GM21528 (cell line): Measurements from ENCODE around the gene FNIP1.
"Not testable (repeated sequence)": the region's sequence is repeated elsewhere in the genome, so short reads cannot be mapped to it uniquely, and the experiment has no call there.

Experiments
- ATAC-seq: cut with Tn5 transposase; IDR thresholded peaks from one replicate; pipeline ENCODE4 v1.9.1; 2021; ENCODE audit warnings: mild to moderate bottlenecking, moderate library complexity; ENCODE audit not compliant: unreplicated experiment, low FRiP score

Gene FNIP1

DNA sequence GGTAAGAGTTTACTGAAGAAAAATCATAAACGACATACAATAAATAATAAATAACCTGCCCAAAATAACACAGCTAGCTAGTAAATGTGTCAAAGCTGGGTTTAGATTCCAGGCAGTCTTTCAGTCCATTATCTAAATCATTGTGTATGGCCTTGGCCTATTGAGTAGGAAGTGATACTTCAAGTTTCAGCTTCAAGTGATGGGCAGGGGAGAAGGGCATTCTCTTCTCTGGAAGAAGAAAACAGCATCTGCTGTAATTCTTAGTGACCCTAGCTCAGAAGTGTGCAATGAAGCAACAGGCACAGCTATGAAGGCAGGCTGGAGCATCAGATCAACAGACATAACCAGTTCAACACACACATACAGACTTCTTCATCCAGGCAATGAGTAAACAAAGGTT, 42.5 kb downstream of the FNIP1 start:
- no peak for ATAC-seq

DNA sequence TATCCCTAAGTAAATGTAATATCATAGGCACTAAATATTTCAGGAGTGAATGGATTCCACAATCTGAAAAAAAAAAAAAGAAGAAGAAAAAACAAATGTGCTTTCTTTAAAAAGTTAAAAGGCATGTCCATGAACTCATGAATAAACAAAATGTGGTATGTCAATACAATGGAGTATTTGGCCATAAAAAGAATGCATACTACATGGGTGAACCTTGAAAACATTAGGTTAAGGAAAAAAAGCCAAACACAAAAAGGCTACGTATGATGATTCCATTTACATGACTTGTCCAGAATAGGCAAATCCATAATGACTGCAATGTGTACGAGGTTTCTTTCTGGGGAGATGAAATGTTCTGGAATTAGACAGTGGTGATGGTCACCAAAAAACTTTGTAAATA, 45.3 kb downstream of the FNIP1 start:
- no peak for ATAC-seq

DNA sequence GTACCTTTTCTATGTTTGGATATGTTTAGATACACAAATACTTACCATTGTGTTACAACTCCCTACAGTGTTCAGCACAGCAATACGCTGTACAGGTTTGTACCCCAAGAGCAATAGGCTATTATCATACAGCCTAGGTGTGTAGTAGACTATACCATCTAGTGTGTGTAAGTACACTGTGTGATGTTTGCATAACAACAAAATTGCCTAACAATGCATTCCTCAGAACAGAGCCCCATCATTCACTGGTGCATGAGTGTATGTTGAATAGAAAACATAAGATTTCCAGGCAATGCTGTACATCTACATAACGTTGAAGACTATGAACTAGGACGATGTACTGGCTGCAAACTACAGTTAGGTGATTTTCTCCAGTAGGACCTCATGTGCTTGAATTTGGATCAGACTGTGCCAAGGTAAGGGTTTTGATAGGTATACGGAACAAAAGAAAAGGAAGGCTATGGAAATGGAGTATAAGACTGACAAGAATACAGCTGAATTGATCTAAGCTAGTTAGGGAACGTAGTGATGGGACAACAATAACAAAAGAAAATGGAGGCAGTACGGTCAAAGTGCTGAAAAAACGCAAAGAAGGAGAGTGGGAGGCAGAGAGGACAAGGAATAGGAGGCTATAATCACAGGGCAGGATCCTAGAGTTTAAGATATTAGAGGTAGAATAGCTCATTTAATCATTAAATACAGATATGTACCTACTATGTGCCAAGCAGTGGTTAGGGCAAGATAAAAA, 46.9 kb downstream of the FNIP1 start:
- no peak for ATAC-seq

DNA sequence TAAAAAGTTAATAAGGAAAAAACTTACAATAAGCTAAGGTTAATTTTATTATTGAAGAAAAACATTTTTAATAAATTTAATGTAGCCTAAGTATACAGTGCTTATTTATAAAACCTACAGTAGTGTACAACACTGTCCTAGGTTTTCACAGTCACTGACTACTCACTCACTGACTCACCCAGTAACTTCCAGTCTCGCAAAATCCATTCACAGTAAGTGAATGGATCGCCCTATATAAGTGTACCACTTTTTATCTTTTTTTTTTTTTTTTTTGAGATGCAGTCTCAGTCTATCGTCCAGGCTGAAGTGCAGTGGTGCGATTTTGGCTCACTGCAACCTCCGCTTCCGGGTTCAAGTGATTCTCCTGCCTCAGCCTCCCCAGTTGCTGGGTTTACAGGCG, 47.7 kb downstream of the FNIP1 start:
- ATAC-seq, result no peak

DNA sequence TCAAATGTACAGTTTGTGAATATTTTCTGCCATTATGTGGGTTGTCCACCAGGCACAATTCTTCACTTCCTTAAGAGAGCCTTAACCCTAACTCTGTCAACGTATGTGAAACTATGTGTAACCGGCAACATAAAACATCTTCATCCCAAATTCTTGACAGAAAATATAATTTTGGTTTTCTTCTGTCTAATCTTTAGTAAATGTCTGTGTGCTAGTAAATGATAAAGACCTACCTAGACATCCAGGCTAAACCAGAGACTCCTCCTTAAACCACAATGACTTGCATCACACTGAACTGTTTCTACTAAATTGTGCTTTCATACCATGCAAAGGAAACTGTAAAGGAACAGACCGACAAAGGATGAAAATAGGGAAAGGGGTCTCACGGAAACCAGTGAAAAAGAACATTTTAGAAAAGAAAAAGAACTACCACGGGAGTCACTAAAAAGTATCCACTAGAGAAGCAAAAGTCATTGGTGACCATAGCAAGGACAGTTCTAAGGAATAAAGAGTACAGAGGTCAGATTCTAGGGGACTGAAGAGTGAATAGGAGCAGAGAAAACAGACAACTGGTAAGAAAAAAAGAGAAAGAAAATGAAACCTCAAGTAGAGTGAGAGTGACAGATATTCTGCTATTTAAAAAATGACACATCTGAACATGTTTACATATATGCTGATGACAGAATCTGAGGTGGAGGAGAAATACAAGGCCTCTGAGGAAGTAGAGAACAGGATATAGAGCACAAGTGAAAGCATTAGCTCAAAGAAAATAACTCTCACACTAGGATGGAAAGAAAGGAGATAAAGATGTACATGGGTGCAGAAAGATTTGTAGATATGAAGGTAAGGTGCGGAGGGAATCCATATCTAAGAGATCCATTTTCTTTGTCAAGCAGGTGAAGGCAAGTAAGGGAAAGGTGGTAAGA, 49.4 kb downstream of the FNIP1 start:
- ATAC-seq, result peak; percentile 75

DNA sequence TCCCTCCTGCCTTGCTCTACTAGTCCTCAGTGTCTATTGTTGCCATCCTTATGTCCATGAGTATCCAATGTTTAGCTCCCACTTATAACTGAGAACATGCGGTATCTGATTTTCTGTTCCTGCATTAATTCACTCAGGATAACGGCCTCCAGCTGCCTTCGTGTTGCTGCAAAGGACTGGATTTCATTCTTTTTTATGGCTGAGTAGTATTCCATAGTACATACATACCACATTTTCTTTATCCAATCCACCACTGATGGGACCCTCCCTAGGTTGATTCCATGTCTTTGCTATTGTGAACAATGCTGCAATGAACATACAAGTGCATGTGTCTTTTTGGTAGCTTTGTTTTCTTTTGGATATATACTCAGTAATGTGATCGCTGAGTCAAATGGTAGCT, 50.4 kb downstream of the FNIP1 start:
- ATAC-seq, result no peak

DNA sequence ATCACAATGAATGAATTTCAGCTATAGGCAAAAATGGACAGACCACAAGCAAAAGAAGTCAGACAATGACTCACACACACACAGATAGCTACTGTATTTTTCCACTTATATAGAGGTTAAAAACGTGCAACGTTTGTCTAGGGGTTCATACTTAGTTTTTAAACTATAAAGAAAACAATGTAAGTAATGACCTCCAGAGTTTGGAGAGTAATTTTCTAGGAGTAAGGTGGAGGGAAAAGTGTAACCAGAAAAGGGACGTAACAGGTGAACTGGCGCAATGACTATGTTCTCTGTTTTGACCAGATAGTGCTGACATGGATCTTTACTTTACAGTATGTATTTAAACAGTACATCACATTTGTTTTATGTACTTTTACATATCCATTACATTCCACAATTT, 51.1 kb downstream of the FNIP1 start:
- no peak for ATAC-seq

DNA sequence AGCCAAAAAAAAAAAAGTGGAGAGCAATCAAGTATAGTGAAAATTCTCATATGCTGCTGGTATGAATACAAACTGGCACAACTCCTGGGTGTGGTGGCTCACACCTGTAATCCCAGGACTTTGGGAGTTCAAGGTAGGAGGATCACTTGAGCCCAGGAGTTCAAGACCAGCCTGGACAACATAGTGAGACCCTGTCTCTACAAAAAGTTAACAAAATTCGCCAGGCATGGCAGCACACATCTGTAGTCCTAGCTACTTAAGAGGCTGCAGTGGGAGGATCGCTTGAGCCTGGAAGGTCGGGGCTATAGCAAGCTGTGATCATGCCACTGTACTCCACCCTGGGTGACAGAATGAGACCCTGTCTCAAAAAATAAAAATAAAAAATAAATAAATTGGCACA, 51.7 kb downstream of the FNIP1 start:
- ATAC-seq, result no peak

DNA sequence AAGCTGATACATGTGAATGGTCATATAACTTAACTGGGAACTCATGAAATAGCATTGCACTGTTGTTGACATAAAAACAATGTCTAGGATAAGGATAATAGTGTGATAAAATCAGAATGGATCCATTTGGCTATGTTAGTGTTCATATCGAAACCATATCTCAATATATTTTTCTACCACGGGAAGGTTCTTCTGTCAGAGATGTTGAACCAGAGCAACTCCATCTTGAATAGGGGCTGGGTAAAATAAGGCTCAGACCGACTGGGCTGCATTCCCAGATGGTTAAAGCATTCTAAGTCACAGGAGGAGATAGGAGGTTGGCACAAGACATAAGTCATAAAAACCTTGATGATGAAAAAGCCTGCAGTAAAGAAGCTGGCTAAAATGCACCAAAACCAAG, 56.3 kb downstream of the FNIP1 start:
- no peak for ATAC-seq

DNA sequence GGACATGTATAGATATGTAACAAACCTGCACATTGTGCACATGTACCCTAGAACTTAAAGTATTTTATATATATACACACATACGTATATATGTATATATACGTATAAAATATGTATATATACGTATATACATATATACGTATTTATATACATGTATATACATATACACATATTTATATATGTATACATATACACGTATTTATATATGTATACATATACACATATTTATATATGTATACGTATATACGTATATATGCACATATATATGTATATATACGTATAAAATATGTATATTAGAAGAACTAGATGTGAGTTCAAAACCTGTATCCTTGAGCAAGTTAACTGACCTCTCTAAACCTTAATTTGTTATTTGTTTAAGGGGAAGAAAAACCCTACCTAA, 61.4 kb downstream of the FNIP1 start:
- no peak for ATAC-seq

DNA sequence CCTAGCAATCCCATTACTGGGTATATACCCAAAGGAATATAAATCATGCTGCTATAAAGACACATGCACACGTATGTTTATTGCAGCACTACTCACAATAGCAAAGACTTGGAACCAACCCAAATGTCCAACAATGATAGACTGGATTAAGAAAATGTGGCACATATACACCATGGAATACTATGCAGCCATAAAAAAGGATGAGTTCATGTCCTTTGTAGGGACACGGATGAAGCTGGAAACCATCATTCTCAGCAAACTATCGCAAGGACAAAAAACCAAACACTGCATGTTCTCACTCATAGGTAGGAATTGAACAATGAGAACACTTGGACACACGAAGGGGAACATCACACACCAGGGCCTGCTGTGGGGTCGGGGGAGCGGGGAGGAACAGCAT, 61.9 kb downstream of the FNIP1 start:
- ATAC-seq, result not testable (repeated sequence)

DNA sequence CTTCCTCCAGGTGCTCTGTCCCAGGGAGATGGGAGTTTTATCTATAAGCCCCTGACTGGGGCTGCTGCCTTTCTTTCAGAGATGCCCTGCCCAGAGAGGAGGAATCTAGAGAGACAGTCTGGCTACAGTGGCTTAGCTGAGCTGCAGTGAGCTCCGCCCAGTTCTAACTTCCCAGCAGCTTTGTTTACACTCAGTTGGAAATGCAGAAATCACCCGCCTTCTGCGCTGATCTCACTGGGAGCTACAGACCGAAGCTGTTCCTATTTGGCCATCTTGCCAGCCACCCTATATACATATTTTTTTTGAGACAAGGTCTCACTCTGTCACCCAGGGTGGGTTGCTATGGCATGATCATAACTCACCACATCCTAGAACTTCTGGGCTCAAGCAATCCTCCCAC, 67.5 kb downstream of the FNIP1 start:
- ATAC-seq, result not testable (repeated sequence)

DNA sequence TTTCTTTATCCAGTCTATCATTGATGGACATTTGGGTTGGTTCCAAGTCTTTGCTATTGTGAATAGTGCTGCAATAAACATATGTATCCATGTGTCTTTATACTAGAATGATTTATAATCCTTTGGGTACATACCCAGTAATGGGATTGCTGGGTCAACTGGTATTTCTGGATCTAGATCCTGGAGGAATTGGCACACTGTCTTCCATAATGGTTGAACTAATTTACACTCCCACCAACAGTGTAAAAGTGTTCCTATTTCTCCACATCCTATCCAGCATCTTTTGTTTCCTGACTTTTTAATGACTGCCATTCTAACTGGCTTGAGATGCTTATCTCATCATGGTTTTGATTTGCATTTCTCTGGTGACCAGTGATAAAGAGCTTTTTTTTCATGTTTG, 72.7 kb downstream of the FNIP1 start:
- not testable (repeated sequence) for ATAC-seq

DNA sequence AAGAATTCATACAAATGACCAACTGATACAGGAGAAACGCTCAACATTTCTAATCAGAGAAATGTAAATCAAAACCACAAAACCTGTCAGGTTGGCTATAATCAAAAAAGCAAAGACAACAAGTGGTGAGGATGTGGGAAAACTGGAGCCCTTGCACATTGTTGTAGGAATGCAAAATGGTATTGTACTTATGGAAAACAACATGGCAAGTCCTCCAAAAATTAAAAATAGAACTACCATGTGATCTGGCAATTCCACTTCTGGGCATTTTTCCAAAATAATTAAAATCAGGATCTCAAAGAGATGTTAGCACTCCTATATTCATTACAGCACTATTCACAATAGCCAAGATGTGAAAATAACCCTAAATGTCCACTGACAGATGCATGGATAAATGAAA, 76.1 kb downstream of the FNIP1 start:
- no peak for ATAC-seq

DNA sequence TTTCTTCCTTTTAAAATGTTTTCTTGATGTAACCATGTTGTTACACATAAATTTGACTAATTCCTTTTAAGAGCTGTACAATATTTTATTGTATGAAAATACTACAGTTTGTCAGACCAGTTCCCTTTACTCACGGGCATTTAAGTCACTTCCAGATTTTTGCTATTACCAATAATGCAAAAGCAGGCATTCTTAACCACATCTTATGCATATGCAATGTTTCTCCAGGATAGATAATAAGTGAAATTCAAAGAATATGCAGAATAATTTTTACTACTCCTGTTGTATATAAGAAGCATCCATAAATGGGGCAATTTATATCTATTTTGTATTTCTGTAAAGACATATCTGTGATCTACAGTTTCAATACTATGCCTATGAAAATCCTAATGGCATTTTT, 77.3 kb downstream of the FNIP1 start:
- ATAC-seq, result no peak

DNA sequence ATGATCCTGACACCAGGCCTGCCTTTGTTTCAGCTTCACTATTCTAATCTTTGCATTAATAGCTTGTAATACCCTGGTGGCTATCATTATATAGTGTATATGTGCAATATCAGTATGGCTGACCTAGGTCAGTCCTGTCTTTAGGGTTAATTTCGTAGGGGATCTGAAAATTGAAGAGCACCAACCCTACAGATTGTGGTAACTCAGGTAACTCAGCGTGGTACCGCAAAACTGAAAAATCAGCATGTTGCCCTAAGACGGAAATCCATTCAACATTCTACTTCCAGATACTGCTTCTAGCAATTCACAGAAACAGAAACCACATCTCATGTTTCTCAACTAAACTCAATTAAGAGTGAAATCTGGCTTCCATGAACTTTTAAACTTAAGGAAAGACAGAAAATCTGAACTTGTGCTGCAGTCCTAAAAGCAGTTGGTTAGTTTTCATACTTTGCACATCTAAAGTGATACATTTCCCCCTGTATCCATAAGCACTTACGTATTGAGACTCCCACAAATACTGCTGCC, 78.3 kb downstream of the FNIP1 start:
- no peak for ATAC-seq

DNA sequence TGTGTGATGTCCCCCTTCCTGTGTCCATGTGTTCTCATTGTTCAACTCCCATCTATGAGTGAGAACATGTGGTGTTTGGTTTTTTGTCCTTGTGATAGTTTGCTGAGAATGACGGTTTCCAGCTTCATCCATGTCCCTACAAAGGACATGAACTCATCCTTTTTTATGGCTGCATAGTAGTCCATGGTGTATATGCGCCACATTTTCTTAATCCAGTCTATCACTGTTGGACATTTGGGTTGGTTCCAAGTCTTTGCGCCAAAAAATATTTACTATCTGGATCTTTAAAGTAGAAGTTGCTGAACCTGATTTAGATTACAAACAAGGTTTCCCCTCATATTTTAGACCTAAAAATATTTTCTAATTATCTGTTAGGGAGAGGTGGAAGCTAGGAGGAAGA, 79.7 kb downstream of the FNIP1 start:
- ATAC-seq, result not testable (repeated sequence)

DNA sequence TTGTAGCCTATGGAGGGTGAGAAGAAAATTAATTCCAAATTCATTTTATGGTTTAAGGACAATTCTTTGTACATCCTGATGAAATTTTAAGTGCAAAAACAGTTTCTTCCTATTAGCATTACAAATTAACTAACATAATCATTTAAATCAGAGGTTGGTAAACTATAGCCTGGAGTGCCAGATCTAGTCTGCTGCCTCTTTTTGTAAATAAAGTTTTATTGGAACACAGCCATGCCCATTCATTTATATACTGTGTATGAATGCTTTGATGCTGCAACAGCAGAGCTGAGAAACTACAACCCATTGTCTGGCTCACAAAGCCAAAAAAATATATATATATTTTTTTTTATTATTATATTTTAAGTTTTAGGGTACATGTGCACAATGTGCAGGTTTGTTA, 80.2 kb downstream of the FNIP1 start:
- no peak for ATAC-seq

DNA sequence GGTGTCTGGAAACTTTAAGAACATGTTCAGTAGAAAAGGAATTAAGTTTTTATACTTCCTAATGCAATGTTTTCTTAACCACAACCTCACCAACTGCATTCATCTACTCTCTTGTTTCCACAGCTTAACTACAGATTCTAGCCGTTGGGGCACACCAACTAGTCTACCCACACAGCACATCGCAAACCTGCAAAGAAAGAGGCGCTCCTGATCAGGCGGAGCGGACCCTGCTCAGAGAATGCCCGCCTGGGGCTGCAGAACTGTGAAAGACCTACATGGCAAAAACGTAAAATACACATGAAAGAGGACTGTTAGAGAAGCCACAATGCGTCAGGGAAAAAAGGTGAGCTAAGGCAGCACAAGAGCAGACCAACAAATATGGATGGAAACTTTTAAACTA, 86.4 kb downstream of the FNIP1 start:
- no peak for ATAC-seq

DNA sequence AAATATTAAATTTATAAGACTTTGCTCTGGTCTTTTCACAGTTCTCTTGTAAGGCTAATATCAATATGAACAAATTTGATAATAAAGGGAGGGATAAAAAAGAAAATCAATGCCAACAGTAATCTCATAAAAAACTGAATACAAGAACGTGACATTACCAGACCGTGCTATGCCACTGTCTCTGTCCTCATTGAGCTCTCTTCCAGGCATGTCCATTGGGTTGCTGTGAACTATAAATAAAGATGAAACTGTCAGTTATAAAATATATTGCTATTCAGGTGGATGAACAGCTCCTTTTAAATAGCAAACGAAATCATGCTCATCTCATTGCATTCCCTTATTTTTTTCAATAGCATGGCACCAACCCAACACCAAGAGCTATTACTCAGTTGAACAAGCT, 87.8 kb downstream of the FNIP1 start:
- no peak for ATAC-seq

DNA sequence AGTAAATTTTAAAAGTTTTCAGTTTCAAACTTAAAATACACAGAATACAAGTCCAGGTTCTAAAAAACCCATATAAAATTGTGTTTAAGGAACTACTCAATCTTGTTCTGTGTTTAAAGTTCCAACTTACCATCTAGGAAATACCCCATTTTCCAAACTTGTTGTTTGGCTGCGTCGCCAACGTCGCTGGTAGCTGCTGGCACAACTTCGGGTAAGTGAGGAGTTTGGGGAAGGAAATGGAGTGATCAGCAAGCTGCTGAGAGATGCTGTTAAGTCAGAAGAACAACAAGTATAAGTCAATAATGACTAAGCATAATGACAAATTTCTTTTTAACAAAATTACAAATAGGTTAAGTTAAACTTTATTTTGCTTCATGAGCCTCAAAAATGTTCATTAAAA, 90.5 kb downstream of the FNIP1 start:
- no peak for ATAC-seq

DNA sequence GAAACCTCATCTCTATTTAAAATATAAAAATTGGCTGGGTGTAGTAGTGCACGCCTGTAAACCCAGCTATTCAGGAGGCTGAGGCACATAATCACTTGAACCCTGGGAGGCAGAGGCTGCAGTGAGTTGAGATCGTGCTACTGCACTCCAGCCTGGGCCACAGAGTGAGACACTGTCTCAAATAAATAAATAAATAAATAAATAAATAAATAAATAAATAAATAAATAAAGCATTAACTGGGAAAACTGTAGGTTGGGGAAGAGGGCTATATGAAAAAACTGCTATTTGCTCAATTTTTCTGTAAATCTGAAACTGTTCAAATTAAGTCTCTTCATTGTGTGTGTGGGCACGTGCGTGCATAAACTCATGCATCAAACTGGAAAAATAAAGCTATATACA, 101.9 kb downstream of the FNIP1 start:
- no peak for ATAC-seq
